Endothelial cell of umbilical vein (primary cell): ENCODE results near the gene SYT14. TPM values are rescaled to one million over a fixed set of nuclear protein-coding genes. Genes with fewer than 3 reads are reported as not detected.

ENCODE experiments used
- BruUV-seq: library from RNA; stranded (reverse); fragments of 400-500 nt; replicated peaks from 2 replicates; lab custom pipeline; 2021; lab: Mats Ljungman, UMichigan
- CTCF ChIA-PET: fragments of 300-600, 350-600 bp; sonication (Branson Sonifier 250); formaldehyde crosslinking; loops from one replicate; lab custom pipeline; 2021; ENCODE audit warnings: antibody characterized with exemption, inconsistent platforms; lab: Charles Lee
- POLR2A ChIA-PET: fragments of 300-600, 350-600 bp; sonication (Branson Sonifier 250); formaldehyde crosslinking; loops from one replicate; lab custom pipeline; 2021; ENCODE audit warnings: antibody characterized with exemption, inconsistent platforms; lab: Charles Lee
- DNase-seq: peaks from one replicate; pipeline ENCODE4 v3.0.0-alpha.2; 2011; ENCODE audit warnings: low read depth, low spot score
- FAIRE-seq: peaks from 2 replicates; lab custom pipeline; 2011; peaks lifted over from hg19 to GRCh38; lab: Jason Lieb, UNC
- H2AFZ ChIP-seq: 2 replicates; pipeline ENCODE4 v1.6.0; 2012; ENCODE audit warnings: low read depth, low read length, control low read depth, inconsistent platforms
- H3K27ac ChIP-seq: 2 replicates; pipeline ENCODE4 v1.5.1; 2011; ENCODE audit warnings: low read depth, mild to moderate bottlenecking, control low read depth, low read length, moderate library complexity; ENCODE audit not compliant: insufficient read depth
- H3K27me3 ChIP-seq, 2 experiments: 2 replicates each; pipeline versions ENCODE4 v1.6.0 to v1.6.1; 2011; ENCODE audit warnings: low read length in 2 of 2, mixed read lengths in 1 of 2; ENCODE audit not compliant: control insufficient read depth in 2 of 2, insufficient read depth in 2 of 2
- H3K36me3 ChIP-seq, 2 experiments: 2 replicates in 1 of 2; 3 replicates in 1 of 2; pipeline ENCODE4 v1.5.1; 2011; ENCODE audit warnings: low read length in 2 of 2, mild to moderate bottlenecking in 1 of 2, moderate library complexity in 1 of 2; ENCODE audit not compliant: control insufficient read depth in 2 of 2, insufficient read depth in 2 of 2; ENCODE audit errors: extremely low read depth in 1 of 2
- H3K4me1 ChIP-seq: 3 replicates; pipeline ENCODE4 v1.5.1; 2011; ENCODE audit warnings: mild to moderate bottlenecking, low read length; ENCODE audit not compliant: control insufficient read depth, insufficient read depth; ENCODE audit errors: extremely low read depth
- H3K4me2 ChIP-seq: 2 replicates; pipeline ENCODE4 v1.6.1; 2011; ENCODE audit warnings: low read length, control low read depth, mixed read lengths; ENCODE audit not compliant: insufficient read depth
- H3K4me3 ChIP-seq, 3 experiments: fragments of 200-600 bp in 1 of 3; sonication (generic), shearing (Covaris generic) in 1 of 3; replicated peaks in 1 of 3; 2 replicates each; pipeline ENCODE4 v1.5.1; 2011 to 2016; ENCODE audit warnings: control low read depth in 3 of 3, low read length in 3 of 3, mild to moderate bottlenecking in 2 of 3, inconsistent platforms in 1 of 3, low read depth in 1 of 3, moderate library complexity in 1 of 3; ENCODE audit not compliant: insufficient read depth in 1 of 3
- H3K79me2 ChIP-seq: 2 replicates; pipeline ENCODE4 v1.6.0; 2012; ENCODE audit warnings: low read length, inconsistent platforms; ENCODE audit not compliant: control insufficient read depth, insufficient read depth
- H3K9ac ChIP-seq: replicated peaks from 2 replicates; pipeline ENCODE3; 2011; ENCODE audit warnings: low read length, control low read depth; ENCODE audit not compliant: insufficient read depth; ENCODE audit errors: extremely low read depth
- H3K9me1 ChIP-seq: replicated peaks from 3 replicates; pipeline ENCODE4 v1.6.0; 2011; ENCODE audit warnings: mild to moderate bottlenecking, low read length; ENCODE audit not compliant: control insufficient read depth, insufficient read depth; ENCODE audit errors: extremely low read depth
- H3K9me3 ChIP-seq: replicated peaks from 2 replicates; pipeline ENCODE4 v1.5.1; 2012; ENCODE audit warnings: low read length, inconsistent platforms; ENCODE audit not compliant: control insufficient read depth, insufficient read depth
- H4K20me1 ChIP-seq: replicated peaks from 2 replicates; pipeline ENCODE3; 2011; ENCODE audit warnings: mild to moderate bottlenecking, low read length; ENCODE audit not compliant: control insufficient read depth, insufficient read depth; ENCODE audit errors: extremely low read depth
- EZH2 ChIP-seq: IDR thresholded peaks from 2 replicates; pipeline ENCODE4 v1.6.1; 2012; ENCODE audit warnings: borderline replicate concordance, low read depth, mild to moderate bottlenecking, moderate library complexity, low read length, inconsistent platforms; ENCODE audit not compliant: severe bottlenecking
- FOS ChIP-seq: IDR thresholded peaks from 2 replicates; pipeline ENCODE4 v1.6.1; 2011; ENCODE audit warnings: mild to moderate bottlenecking, low read length, moderate library complexity, borderline replicate concordance; ENCODE audit not compliant: insufficient read depth
- GATA2 ChIP-seq: IDR thresholded peaks from 2 replicates; pipeline ENCODE4 v1.7.0; 2011; ENCODE audit warnings: low read depth, mild to moderate bottlenecking, moderate library complexity, mixed read lengths, low read length; ENCODE audit not compliant: insufficient read length, insufficient read depth
- JUN ChIP-seq: IDR thresholded peaks from 2 replicates; pipeline ENCODE4 v1.6.1; 2011; ENCODE audit warnings: borderline replicate concordance, low read depth; ENCODE audit not compliant: insufficient read length, insufficient read depth
- MAX ChIP-seq: IDR thresholded peaks from 2 replicates; pipeline ENCODE4 v1.6.1; 2011; ENCODE audit not compliant: insufficient read depth, insufficient read length
- POLR2A ChIP-seq: IDR thresholded peaks from 2 replicates; pipeline ENCODE4 v1.6.1; 2012; ENCODE audit warnings: low read depth, mild to moderate bottlenecking, control low read depth, low read length
- POLR2AphosphoS5 ChIP-seq: IDR thresholded peaks from 2 replicates; pipeline ENCODE4 v1.6.1; 2012; ENCODE audit warnings: low read depth, mild to moderate bottlenecking, control low read depth, low read length, moderate library complexity; ENCODE audit not compliant: insufficient read depth
- dilution Hi-C: fragments of 300-500 bp; cut with MboI; formaldehyde crosslinking; loops from one replicate; pipeline ENCODE4 v1.15.0; 2019; ENCODE audit warnings: low sequenced_read_pairs; ENCODE audit not compliant: extremely low pct_ligation_motif_present
- intact Hi-C: fragments of 100-400 bp; cut with micrococcal nuclease; formaldehyde crosslinking; loops from one replicate; pipeline ENCODE4 v1.10.0; 2022
- polyA plus RNA-seq, 4 experiments: library from polyadenylated mRNA; depleted of rRNA in 3 of 4; stranded (reverse) in 3 of 4; unstranded in 1 of 4; fragments of >200 nt; gene quantifications; 2 replicates each; pipeline versions ENCODE4 v1.2.1 to v1.2.3, GENCODE V29; 2011 to 2012; ENCODE audit warnings: missing spikeins in 1 of 4
- total RNA-seq: library from RNA; stranded (reverse); gene quantifications from 2 replicates; pipeline ENCODE4 v1.2.3, GENCODE V29; 2021

Gene SYT14
- total and polyA plus RNA-seq, 2 donors (not counting 3 experiments of a cell fraction or from before 2014, with no cell fraction given) = 0.08 to 0.18 TPM

- Histone ChIP-seq H3K4me2 (no peak overlapping the region), H3K9me3 (no peaks in the 10 kb centered on the region), H3K27ac (no peak overlapping the region), H3K27me3 (peaks cover 0 to 21% of the 10 kb centered on the region in 2 experiments), H3K4me1 (no peaks in the 10 kb centered on the region), H2AFZ (no peak overlapping the region), H3K36me3 (no peaks in the 10 kb centered on the region), H3K9ac (no peak overlapping the region), H3K9me1 (no peaks in the 10 kb centered on the region), H4K20me1 (no peaks in the 10 kb centered on the region), H3K79me2 (no peaks in the 10 kb centered on the region), H3K4me3 (no peak overlapping the region)
- DNase-seq = no peak
- BruUV-seq = no TSS peak
- ChIA-PET CTCF (interaction anchor here (0.5 kb wide), 1 partner anchor 24 kb away, joined by 3 read pairs; no protein-coding TSS in a partner anchor), POLR2A (no interaction called here)
- no peak for TF ChIP-seq EZH2
- intact Hi-C loops = no loop called here
- dilution Hi-C loops = no loop called here
- FAIRE-seq = no peak
These were observed 179.2 kb downstream of the SYT14 start for GRCh38 chr1:210117198-210117597.

- H3K9me1 ChIP-seq = no peaks in the 10 kb centered on the region
- H3K36me3 ChIP-seq = no peaks in the 10 kb centered on the region
- intact Hi-C loops = no loop called here
- no peak for TF ChIP-seq MAX
- no peak for TF ChIP-seq POLR2A
- TF ChIP-seq JUN = no peak
- no peak for TF ChIP-seq GATA2
- TF ChIP-seq FOS = no peak
- no peak for TF ChIP-seq POLR2AphosphoS5
- peaks cover 0 to 26% of the 10 kb centered on the region in 2 experiments for H3K27me3 ChIP-seq
- H4K20me1 ChIP-seq = no peaks in the 10 kb centered on the region
- H3K79me2 ChIP-seq = no peaks in the 10 kb centered on the region
- H3K4me2 ChIP-seq = no peak overlapping the region
- no peak overlapping the region for H3K9ac ChIP-seq
- ChIA-PET POLR2A (no interaction called here), CTCF (interaction anchor here (0.5 kb wide), 1 partner anchor 25 kb away, joined by 3 read pairs; no protein-coding TSS in a partner anchor)
- no peak for DNase-seq
- H3K27ac ChIP-seq = no peak overlapping the region
- no peak overlapping the region for H3K4me3 ChIP-seq
- no peaks in the 10 kb centered on the region for H3K9me3 ChIP-seq
- no peak for FAIRE-seq
- H3K4me1 ChIP-seq = no peaks in the 10 kb centered on the region
- no TSS peak for BruUV-seq
- dilution Hi-C loops = no loop called here
- no peak overlapping the region for H2AFZ ChIP-seq
These were observed 179.7 kb downstream of the SYT14 start for GRCh38 chr1:210117681-210118170.
